Posterior vena cava (tissue), 2 donors: Measurements from ENCODE around the gene VARS2. TPM values are rescaled to one million over a fixed set of nuclear protein-coding genes. Genes with fewer than 3 reads are reported as not detected.
"Not testable (repeated sequence)": the region's sequence is repeated elsewhere in the genome, so short reads cannot be mapped to it uniquely, and the experiment has no call there.

Experiments
- DNase-seq: peaks from one replicate; pipeline ENCODE4 v3.0.0-alpha.2; 2020; ENCODE audit warnings: low spot score
- intact Hi-C, 2 donors: fragments of 100-400 bp; cut with DNase I; formaldehyde crosslinking; loops; one replicate each; pipeline versions ENCODE4 v1.14.1 to v1.14.2; 2022 to 2023
- total RNA-seq, 2 donors: library from RNA; stranded (reverse); fragmentation: NEBNext Ultra II Directional; extraction: Animal tissue kit (Norgen Biotek cat#: 25700); gene quantifications; one replicate each; pipeline ENCODE4 v1.2.1, GENCODE V29; 2021
- donor health status: DM: yes; HTN: yes; CAD: no.
- donor health status: DM: yes; HTN: yes; CAD: no.

VARS2 gene
- total RNA-seq, 2 donors from 2014 or later, result 13.8 to 17.8 TPM

- intact Hi-C loops, result no loop called here
- DNase-seq, result peak; percentile 43
Measured at GRCh38 chr6:30944051-30944450, 30.0 kb downstream of the VARS2 start.

- DNase-seq, result peak; percentile 20
- intact Hi-C loops, result no loop called here
Measured at GRCh38 chr6:30945281-30945680, 31.2 kb downstream of the VARS2 start.

- intact Hi-C loops, result no loop called here
- DNase-seq, result no peak
Measured at GRCh38 chr6:30947231-30947630, 33.2 kb downstream of the VARS2 start.

- intact Hi-C loops, result no loop called here
- DNase-seq, result no peak
Measured at GRCh38 chr6:30948811-30949210, 34.8 kb downstream of the VARS2 start.

GRCh38 chr6:30951907-30952469 is 38.0 kb downstream of the VARS2 start:
- DNase-seq, result no peak

GRCh38 chr6:30954631-30955366 is 40.8 kb downstream of the VARS2 start:
- intact Hi-C loops, result no loop called here
- no peak for DNase-seq

More at GRCh38 chr6:30951907-30952469, 38.0 kb downstream of the VARS2 start:
- intact Hi-C loops, result no loop called here

- peak; percentile 92 for DNase-seq
- intact Hi-C loops, result no loop called here
Measured at GRCh38 chr6:30955367-30956042, 41.5 kb downstream of the VARS2 start.

- DNase-seq, result no peak
Measured at GRCh38 chr6:30957716-30958115, 43.7 kb downstream of the VARS2 start.

GRCh38 chr6:30960907-30961673 is 47.1 kb downstream of the VARS2 start:
- DNase-seq, result no peak
- intact Hi-C loops, result no loop called here

More at GRCh38 chr6:30957716-30958115, 43.7 kb downstream of the VARS2 start:
- intact Hi-C loops, result no loop called here

GRCh38 chr6:30962716-30963115 is 48.7 kb downstream of the VARS2 start:
- no peak for DNase-seq
- intact Hi-C loops, result no loop called here

GRCh38 chr6:30963641-30964040 is 49.6 kb downstream of the VARS2 start:
- DNase-seq, result no peak
- intact Hi-C loops, result no loop called here

- DNase-seq, result no peak
- intact Hi-C loops, result no loop called here
Measured at GRCh38 chr6:30964075-30964474, 50.0 kb downstream of the VARS2 start.

GRCh38 chr6:30965140-30965601 is 51.1 kb downstream of the VARS2 start:
- DNase-seq, result no peak
- intact Hi-C loops, result no loop called here

- intact Hi-C loops, result no loop called here
- no peak for DNase-seq
Measured at GRCh38 chr6:30966154-30966553, 52.1 kb downstream of the VARS2 start.

- DNase-seq, intact Hi-C loops: not testable (repeated sequence)
Measured at GRCh38 chr6:30969171-30969570, 55.1 kb downstream of the VARS2 start.

- intact Hi-C loops, result no loop called here
- DNase-seq, result no peak
Measured at GRCh38 chr6:30970946-30971345, 56.9 kb downstream of the VARS2 start.

- intact Hi-C loops, result no loop called here
- no peak for DNase-seq
Measured at GRCh38 chr6:30972816-30973215, 58.8 kb downstream of the VARS2 start.

- DNase-seq, result no peak
- intact Hi-C loops, result no loop called here
Measured at GRCh38 chr6:30974490-30975252, 60.6 kb downstream of the VARS2 start.
